ENCODE measurements around the gene YIPF7. TPM values are rescaled to one million over a fixed set of nuclear protein-coding genes. Genes with fewer than 3 reads are reported as not detected.
A peak's percentile ranks its signal among the peaks of the same experiment; 100 is the strongest.

YIPF7 gene
- total RNA-seq, 1 donor from 2014 or later = 0.47 TPM

- Mint-ChIP-seq H3K4me1 (no peaks in the 10 kb centered on the region), H3K36me3 (ENCODE audit: low read depth) (no peaks in the 10 kb centered on the region), H3K4me3 (no peak overlapping the region), H3K27me3 (ENCODE audit: low read depth) (peaks cover 9% of the 10 kb centered on the region), H3K9me3 (no peaks in the 10 kb centered on the region), H3K27ac (ENCODE audit: unreplicated experiment) (no peak overlapping the region)
- DNase-seq (ENCODE audit: low read depth, low spot score) = peak; percentile 32
- TF ChIP-seq CTCF (conservative IDR thresholded peaks at IDR 0.05) = peak; percentile 83
Measured at GRCh38 chr4:44629280-44629866, 22.1 kb downstream of the YIPF7 start.

- Mint-ChIP-seq H3K27me3 (ENCODE audit: low read depth) (no peaks in the 10 kb centered on the region), H3K27ac (ENCODE audit: unreplicated experiment) (no peak overlapping the region), H3K36me3 (ENCODE audit: low read depth) (no peaks in the 10 kb centered on the region), H3K4me1 (no peaks in the 10 kb centered on the region), H3K9me3 (no peaks in the 10 kb centered on the region), H3K4me3 (no peak overlapping the region)
- no peak for DNase-seq (ENCODE audit: low read depth, low spot score)
- no peak for TF ChIP-seq CTCF (conservative IDR thresholded peaks at IDR 0.05)
Measured at GRCh38 chr4:44623676-44624075, 27.7 kb downstream of the YIPF7 start.

GRCh38 chr4:44616621-44617020 is 34.8 kb downstream of the YIPF7 start:
- H3K27ac Mint-ChIP-seq (ENCODE audit: unreplicated experiment) = no peak overlapping the region
- H3K27me3 Mint-ChIP-seq (ENCODE audit: low read depth) = peaks cover 4% of the 10 kb centered on the region
- no peaks in the 10 kb centered on the region for H3K9me3 Mint-ChIP-seq
- TF ChIP-seq CTCF (conservative IDR thresholded peaks at IDR 0.05) = no peak
- H3K4me1 Mint-ChIP-seq = no peaks in the 10 kb centered on the region
- H3K36me3 Mint-ChIP-seq (ENCODE audit: low read depth) = no peaks in the 10 kb centered on the region
- no peak overlapping the region for H3K4me3 Mint-ChIP-seq
- DNase-seq (ENCODE audit: low read depth, low spot score) = no peak

- H3K4me3 Mint-ChIP-seq = no peak overlapping the region
- peaks cover 4% of the 10 kb centered on the region for H3K9me3 Mint-ChIP-seq
- peak; percentile 34 for TF ChIP-seq CTCF (conservative IDR thresholded peaks at IDR 0.05)
- DNase-seq (ENCODE audit: low read depth, low spot score) = no peak
- H3K36me3 Mint-ChIP-seq (ENCODE audit: low read depth) = no peaks in the 10 kb centered on the region
- no peak overlapping the region for H3K27ac Mint-ChIP-seq (ENCODE audit: unreplicated experiment)
- H3K27me3 Mint-ChIP-seq (ENCODE audit: low read depth) = peaks cover 9% of the 10 kb centered on the region
- H3K4me1 Mint-ChIP-seq = no peaks in the 10 kb centered on the region
Measured at GRCh38 chr4:44583393-44583792, 68.0 kb downstream of the YIPF7 start.

DNA sequence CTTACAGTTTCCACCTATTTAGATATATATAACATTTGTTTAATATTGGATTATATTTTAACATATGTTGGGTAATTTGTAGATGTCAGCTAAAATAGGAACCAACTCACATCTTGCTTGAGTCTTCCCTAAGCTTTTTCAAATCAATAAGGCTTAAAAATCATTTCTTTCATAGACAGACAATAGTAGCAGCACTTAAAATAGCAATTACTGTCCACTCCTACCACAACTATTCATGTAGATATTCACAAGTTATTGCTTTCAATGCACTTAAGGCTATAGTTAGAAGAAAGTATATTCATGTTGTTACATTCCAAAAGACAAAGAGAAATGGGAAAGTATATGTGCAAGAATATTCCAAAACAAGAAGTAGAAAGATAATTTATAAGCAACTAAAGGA is 71.2 kb downstream of the YIPF7 start:
- Mint-ChIP-seq H3K9me3 (peaks cover 3% of the 10 kb centered on the region), H3K36me3 (ENCODE audit: low read depth) (no peaks in the 10 kb centered on the region), H3K4me1 (no peaks in the 10 kb centered on the region), H3K4me3 (no peak overlapping the region), H3K27me3 (ENCODE audit: low read depth) (peaks cover 7% of the 10 kb centered on the region), H3K27ac (ENCODE audit: unreplicated experiment) (no peak overlapping the region)
- no peak for TF ChIP-seq CTCF (conservative IDR thresholded peaks at IDR 0.05)
- no peak for DNase-seq (ENCODE audit: low read depth, low spot score)
